SK-N-MC (cell line): ENCODE results near the gene MAP6.

ENCODE experiments used
- EZH2 ChIP-seq: fragments of 200-600 bp; sonication (generic); IDR thresholded peaks from one replicate; pipeline ENCODE4 v1.6.1; 2017; ENCODE audit warnings: antibody characterized with exemption
- FOXP2 ChIP-seq: optimal IDR thresholded peaks from 2 replicates; pipeline ENCODE3; 2011; ENCODE audit warnings: mild to moderate bottlenecking, moderate library complexity; ENCODE audit not compliant: insufficient read depth; ENCODE audit errors: extremely low read length, control extremely low read depth
- POLR2AphosphoS5 ChIP-seq: IDR thresholded peaks from 2 replicates; pipeline ENCODE4 v1.6.1; 2012; ENCODE audit warnings: mild to moderate bottlenecking, low read depth, low read length, borderline replicate concordance

GRCh38 chr11:75557666-75558494 is 111.0 kb downstream of the MAP6 start:
- TF ChIP-seq EZH2 (no peak), FOXP2 (no peak), POLR2AphosphoS5 (no peak)
